Heart right ventricle (tissue), 16 donors: ENCODE data around the gene TMEM51. TPM values are rescaled to one million over a fixed set of nuclear protein-coding genes. Genes with fewer than 3 reads are reported as not detected.

Experiments used
- ATAC-seq, 8 donors: fragments of 200-7000 bp; cut with Tn5 transposase; one replicate each; pipeline ENCODE4 v1.9.1; 2020; ENCODE audit warnings: mild to moderate bottlenecking in 8 of 8, moderate library complexity in 8 of 8, moderate number of reproducible peaks in 1 of 8
- DNase-seq, 2 donors: peaks; one replicate each; pipeline ENCODE4 v3.0.0-alpha.2; 2020
- H3K27ac ChIP-seq, 10 donors: fragments of 200-600 bp; sonication (generic) in 2 of 10; one replicate each; pipeline versions ENCODE4 v1.5.0 to v1.8.0; 2020 to 2022; ENCODE audit warnings: mild to moderate bottlenecking in 3 of 10
- H3K27me3 ChIP-seq, 7 donors: fragments of 200-600 bp; one replicate each; pipeline ENCODE4 v1.8.0; 2021 to 2022; ENCODE audit warnings: mild to moderate bottlenecking in 2 of 7
- H3K36me3 ChIP-seq, 9 donors: fragments of 200-600 bp; sonication (generic) in 1 of 9; one replicate each; pipeline versions ENCODE4 v1.5.0 to v1.8.0; 2020 to 2022; ENCODE audit warnings: mild to moderate bottlenecking in 2 of 9
- H3K4me1 ChIP-seq, 9 donors: fragments of 200-600 bp; sonication (generic) in 1 of 9; one replicate each; pipeline versions ENCODE4 v1.5.0 to v1.8.0; 2020 to 2022; ENCODE audit warnings: mild to moderate bottlenecking in 4 of 9
- H3K4me3 ChIP-seq, 10 donors: fragments of 200-600 bp; sonication (generic) in 2 of 10; one replicate each; pipeline versions ENCODE4 v1.5.0 to v1.8.0; 2020 to 2022; ENCODE audit warnings: mild to moderate bottlenecking in 7 of 10, moderate library complexity in 2 of 10
- H3K9me3 ChIP-seq, 11 donors: fragments of 200-600 bp in 10 of 11; sonication (generic) in 2 of 11; one replicate each; pipeline versions ENCODE4 v1.5.0 to v1.8.0; 2013 to 2022; ENCODE audit warnings: mild to moderate bottlenecking in 2 of 11, control low read depth in 1 of 11, moderate library complexity in 1 of 11
- WGBS, 2 donors: extraction: QIAGEN DNeasy Blood & Tissue Kit; methylation state at CpG; one replicate each; pipeline ENCODE4 v1.1.7; 2013; ENCODE audit warnings: inconsistent platforms in 1 of 2; 5-methylcytosine and 5-hydroxymethylcytosine counted together
- intact Hi-C, 10 donors: fragments of 100-400 bp; cut with DNase I; formaldehyde crosslinking; loops; one replicate each; pipeline versions ENCODE4 v1.11.1 to v1.14.2; 2022
- polyA plus RNA-seq, 2 donors: library from polyadenylated mRNA; stranded (reverse); fragments of 200-250 nt; gene quantifications; one replicate each; pipeline ENCODE4 v1.2.3, GENCODE V29; 2013
- total RNA-seq, 10 donors: library from RNA; stranded (reverse); fragmentation: NEBNext Ultra II Directional in 3 of 10; extraction: Animal tissue kit (Norgen Biotek cat#: 25700) in 3 of 10; gene quantifications; one replicate each; pipeline versions ENCODE4 v1.2.1 to v1.2.4, GENCODE V29; 2021 to 2023
- TF ChIP-seq, protein P1 (sequence below), 9 donors: fragments of 200-600 bp; sonication (generic) in 2 of 9; IDR thresholded peaks; one replicate each; pipeline versions ENCODE4 v1.5.0 to v1.8.0; 2021 to 2022; ENCODE audit warnings: antibody characterized with exemption in 9 of 9, mild to moderate bottlenecking in 5 of 9, moderate library complexity in 1 of 9
- donor health status: Arrhythmogenic right ventricular cardiomyopathy.
- donor health status: ischemic (EF 13 %, LVEDD 7.1; RV severe dilation, severe dysfunction).
- donor health status: healthy with polysubstance abuse.
- donor health status: DM: no; HTN: yes; CAD: no.
- donor health status: DM: no; HTN: no; CAD: no.
- donor health status: ischemic (EF 25% LVEDD 6.9; RV normal size, moderate dysfunction).
- donor health status: ischemic (EF 25% LVEDD 5.7; RV mildly dilated, moderate dysfunction).
- donor health status: healthy.
- donor health status: DM: yes; HTN: yes; CAD: no.
- donor health status: Ischemic cardiomyopathy.
- donor health status: ischemic (EF 35%, LVEDD 5.7; RV mildly dilated, moderate dysfunction).
- donor health status: nonischemic (EF 11% LVEDD 7.7; RV severe dilation, severe dysfunction).
- donor health status: DM: yes; HTN: yes; CAD: no.
- donor health status: PGD.
- donor health status: ischemic (EF 29% LVEDD 5.4; RV normal size, mild dysfunction).
- donor health status: nonischemic (EF 23%, LVEDD 6.1; RV moderate dilation, normal function).

The TMEM51 gene
- total and polyA plus RNA-seq, 12 donors, result 2.0 to 9.5 (median 3.2) TPM

DNA sequence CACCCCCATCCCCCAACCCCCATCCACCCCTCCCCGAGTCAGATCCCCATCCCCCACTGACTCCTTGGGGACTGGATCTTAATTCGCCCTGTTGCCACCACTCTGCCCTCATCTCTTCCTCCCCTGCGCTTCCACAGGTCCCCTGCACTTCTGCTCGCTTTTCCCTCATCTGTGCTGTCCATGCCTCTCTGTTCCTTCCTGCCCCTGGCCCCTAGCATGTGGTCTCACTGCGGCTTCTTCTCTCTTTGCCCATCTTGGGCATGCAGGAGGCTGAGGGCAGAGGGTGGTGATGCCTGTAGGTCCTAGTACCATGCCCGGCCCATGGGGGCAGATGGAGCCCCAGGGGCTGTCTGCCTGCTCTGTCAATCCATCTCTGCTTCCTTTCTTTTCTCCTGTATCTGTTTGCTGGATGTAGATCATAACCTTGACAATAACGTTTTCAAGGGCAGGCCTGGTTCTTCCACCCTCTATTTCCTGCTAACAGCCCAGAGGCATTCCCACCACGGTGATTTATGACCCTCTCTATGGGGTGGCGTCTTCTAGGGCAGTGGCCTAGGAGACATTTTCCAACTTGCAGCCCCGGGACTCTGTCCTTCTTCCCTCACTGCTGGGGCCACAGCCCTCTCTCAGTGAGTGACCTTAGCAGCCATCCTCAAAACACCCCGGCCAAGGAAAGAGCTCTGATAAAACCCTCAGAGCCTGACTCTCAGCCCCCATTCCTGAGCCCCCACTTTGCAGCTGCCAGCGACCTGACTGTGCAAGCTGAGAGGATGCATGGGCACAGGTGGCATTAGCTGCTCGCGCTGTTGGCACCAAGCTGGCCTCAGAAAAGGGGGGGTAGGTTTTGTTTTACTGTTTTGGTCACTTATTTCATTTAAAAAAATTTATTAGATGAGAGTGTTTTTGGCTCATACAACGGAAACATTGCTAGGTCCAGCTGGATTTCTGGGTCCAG lies 33.9 kb downstream of the TMEM51 start:
- TF ChIP-seq, protein P1, sequence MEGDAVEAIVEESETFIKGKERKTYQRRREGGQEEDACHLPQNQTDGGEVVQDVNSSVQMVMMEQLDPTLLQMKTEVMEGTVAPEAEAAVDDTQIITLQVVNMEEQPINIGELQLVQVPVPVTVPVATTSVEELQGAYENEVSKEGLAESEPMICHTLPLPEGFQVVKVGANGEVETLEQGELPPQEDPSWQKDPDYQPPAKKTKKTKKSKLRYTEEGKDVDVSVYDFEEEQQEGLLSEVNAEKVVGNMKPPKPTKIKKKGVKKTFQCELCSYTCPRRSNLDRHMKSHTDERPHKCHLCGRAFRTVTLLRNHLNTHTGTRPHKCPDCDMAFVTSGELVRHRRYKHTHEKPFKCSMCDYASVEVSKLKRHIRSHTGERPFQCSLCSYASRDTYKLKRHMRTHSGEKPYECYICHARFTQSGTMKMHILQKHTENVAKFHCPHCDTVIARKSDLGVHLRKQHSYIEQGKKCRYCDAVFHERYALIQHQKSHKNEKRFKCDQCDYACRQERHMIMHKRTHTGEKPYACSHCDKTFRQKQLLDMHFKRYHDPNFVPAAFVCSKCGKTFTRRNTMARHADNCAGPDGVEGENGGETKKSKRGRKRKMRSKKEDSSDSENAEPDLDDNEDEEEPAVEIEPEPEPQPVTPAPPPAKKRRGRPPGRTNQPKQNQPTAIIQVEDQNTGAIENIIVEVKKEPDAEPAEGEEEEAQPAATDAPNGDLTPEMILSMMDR (IDR thresholded peaks at IDR 0.05), result no peak
- no peaks in the 10 kb centered on the region for H3K27me3 ChIP-seq

GRCh38 chr1:15188130-15188524 lies 34.6 kb downstream of the TMEM51 start:
- DNase-seq, result no peak
- ATAC-seq, result peak in 6 of 8 donors; percentile 25 to 62 (median 42)
- Histone ChIP-seq H3K27me3 (no peaks in the 10 kb centered on the region), H3K36me3 (no peaks in the 10 kb centered on the region), H3K9me3 (no peaks in the 10 kb centered on the region), H3K27ac (peak overlapping the region in 3 of 10 donors; percentile 22 to 59 (median 26)), H3K4me3 (no peak overlapping the region), H3K4me1 (peaks cover 0 to 24% (median 13%) of the 10 kb centered on the region in 9 donors)
- intact Hi-C loops, result no loop called here
- WGBS, 2 donors, result 45 to 72% methylated on average over 4 of the region's 4 CpGs
- TF ChIP-seq, protein P1 (IDR thresholded peaks at IDR 0.05), result no peak

More for the DNA sequence above, 33.9 kb downstream of the TMEM51 start:
- Histone ChIP-seq H3K4me1 (peaks cover 0 to 24% (median 13%) of the 10 kb centered on the region in 9 donors), H3K27ac (peak overlapping the region in 2 of 10 donors; percentile 20 to 59), H3K9me3 (no peaks in the 10 kb centered on the region), H3K4me3 (no peak overlapping the region), H3K36me3 (no peaks in the 10 kb centered on the region)
- intact Hi-C loops, result no loop called here
- 71 to 74% methylated on average over 15 of the region's 15 CpGs for WGBS, 2 donors
- ATAC-seq, result no peak
- no peak for DNase-seq

DNA sequence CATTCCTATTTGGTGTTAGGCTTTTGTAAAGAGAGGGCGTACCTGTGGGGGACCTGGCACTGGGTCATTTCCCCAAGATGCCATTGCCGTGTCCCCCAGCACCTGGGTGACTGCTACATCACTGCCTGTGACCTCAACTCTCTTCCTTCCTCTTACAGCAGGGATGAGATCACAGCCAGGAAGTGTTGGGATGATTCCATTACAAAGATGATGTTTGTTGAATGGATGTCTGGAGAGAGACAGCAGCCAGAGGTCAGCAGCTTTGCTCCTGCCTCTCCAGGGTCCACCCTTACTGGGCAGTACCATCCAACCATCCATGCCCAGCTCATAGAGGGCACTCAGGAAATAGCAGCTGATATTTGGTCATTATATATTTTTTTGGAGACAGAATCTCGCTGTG lies 35.1 kb downstream of the TMEM51 start:
- H3K4me1 ChIP-seq, result peaks cover 0 to 24% (median 13%) of the 10 kb centered on the region in 9 donors
- H3K36me3 ChIP-seq, result no peaks in the 10 kb centered on the region
- H3K27me3 ChIP-seq, result no peaks in the 10 kb centered on the region
- WGBS, 2 donors, result 66 to 71% methylated on average over 3 of the region's 3 CpGs
- intact Hi-C loops, result no loop called here
- DNase-seq (no peak), ATAC-seq (peak in 7 of 8 donors; percentile 20 to 81 (median 57))
- H3K9me3 ChIP-seq, result no peaks in the 10 kb centered on the region
- TF ChIP-seq, protein P1 (IDR thresholded peaks at IDR 0.05), result no peak
- H3K4me3 ChIP-seq, result no peak overlapping the region
- peak overlapping the region in 3 of 10 donors; percentile 22 to 59 (median 26) for H3K27ac ChIP-seq

GRCh38 chr1:15189692-15190370 lies 36.3 kb downstream of the TMEM51 start:
- DNase-seq (no peak), ATAC-seq (no peak)
- Histone ChIP-seq H3K4me1 (peaks cover 0 to 24% (median 13%) of the 10 kb centered on the region in 9 donors), H3K9me3 (no peaks in the 10 kb centered on the region), H3K4me3 (no peak overlapping the region), H3K27ac (no peak overlapping the region), H3K27me3 (no peaks in the 10 kb centered on the region), H3K36me3 (no peaks in the 10 kb centered on the region)
- intact Hi-C loops, result no loop called here
- TF ChIP-seq, protein P1 (IDR thresholded peaks at IDR 0.05), result no peak
- WGBS, 2 donors, result 78 to 90% methylated on average over 8 of the region's 8 CpGs
